ENCODE data around the gene NAV3. TPM values are rescaled to one million over a fixed set of nuclear protein-coding genes. Genes with fewer than 3 reads are reported as not detected.

Gene NAV3
- total RNA-seq, 1 donor from 2014 or later: 17.0 TPM

GRCh38 chr12:77954206-77954555, 123.5 kb downstream of the NAV3 start:
- TF ChIP-seq CTCF (IDR thresholded peaks at IDR 0.05; ENCODE audit: insufficient read depth, low read length, poor library complexity, severe bottlenecking): no peak
- H3K27me3 ChIP-seq (ENCODE audit: control insufficient read depth, insufficient read depth, low read length): no peaks in the 10 kb centered on the region
- H3K4me3 ChIP-seq (ENCODE audit: low read depth, low read length): no peak overlapping the region
- H3K36me3 ChIP-seq (ENCODE audit: control insufficient read depth, insufficient read depth, low read length): no peaks in the 10 kb centered on the region
- no peak for DNase-seq (ENCODE audit: low read depth)

- H3K27me3 ChIP-seq (ENCODE audit: control insufficient read depth, insufficient read depth, low read length): no peaks in the 10 kb centered on the region
- H3K36me3 ChIP-seq (ENCODE audit: control insufficient read depth, insufficient read depth, low read length): no peaks in the 10 kb centered on the region
- DNase-seq (ENCODE audit: low read depth): no peak
- no peak overlapping the region for H3K4me3 ChIP-seq (ENCODE audit: low read depth, low read length)
- no peak for TF ChIP-seq CTCF (IDR thresholded peaks at IDR 0.05; ENCODE audit: insufficient read depth, low read length, poor library complexity, severe bottlenecking)
Observed at GRCh38 chr12:77957062-77957461, 126.4 kb downstream of the NAV3 start.

- DNase-seq (ENCODE audit: low read depth): no peak
- Histone ChIP-seq H3K4me3 (ENCODE audit: low read depth, low read length) (no peak overlapping the region), H3K27me3 (ENCODE audit: control insufficient read depth, insufficient read depth, low read length) (no peaks in the 10 kb centered on the region), H3K36me3 (ENCODE audit: control insufficient read depth, insufficient read depth, low read length) (no peaks in the 10 kb centered on the region)
- TF ChIP-seq CTCF (IDR thresholded peaks at IDR 0.05; ENCODE audit: insufficient read depth, low read length, poor library complexity, severe bottlenecking): no peak
Observed at GRCh38 chr12:77963576-77964178, 133.0 kb downstream of the NAV3 start.

- H3K27me3 ChIP-seq (ENCODE audit: control insufficient read depth, insufficient read depth, low read length): no peaks in the 10 kb centered on the region
- DNase-seq (ENCODE audit: low read depth): no peak
- no peaks in the 10 kb centered on the region for H3K36me3 ChIP-seq (ENCODE audit: control insufficient read depth, insufficient read depth, low read length)
- H3K4me3 ChIP-seq (ENCODE audit: low read depth, low read length): no peak overlapping the region
- no peak for TF ChIP-seq CTCF (IDR thresholded peaks at IDR 0.05; ENCODE audit: insufficient read depth, low read length, poor library complexity, severe bottlenecking)
Observed at GRCh38 chr12:77965790-77966189, 135.1 kb downstream of the NAV3 start.

GRCh38 chr12:77968021-77968420, 137.3 kb downstream of the NAV3 start:
- H3K27me3 ChIP-seq (ENCODE audit: control insufficient read depth, insufficient read depth, low read length): no peaks in the 10 kb centered on the region
- no peaks in the 10 kb centered on the region for H3K36me3 ChIP-seq (ENCODE audit: control insufficient read depth, insufficient read depth, low read length)
- no peak for DNase-seq (ENCODE audit: low read depth)
- H3K4me3 ChIP-seq (ENCODE audit: low read depth, low read length): no peak overlapping the region
- TF ChIP-seq CTCF (IDR thresholded peaks at IDR 0.05; ENCODE audit: insufficient read depth, low read length, poor library complexity, severe bottlenecking): no peak

- Histone ChIP-seq H3K36me3 (ENCODE audit: control insufficient read depth, insufficient read depth, low read length) (no peaks in the 10 kb centered on the region), H3K27me3 (ENCODE audit: control insufficient read depth, insufficient read depth, low read length) (no peaks in the 10 kb centered on the region), H3K4me3 (ENCODE audit: low read depth, low read length) (no peak overlapping the region)
- no peak for DNase-seq (ENCODE audit: low read depth)
- TF ChIP-seq CTCF (IDR thresholded peaks at IDR 0.05; ENCODE audit: insufficient read depth, low read length, poor library complexity, severe bottlenecking): no peak
Observed at GRCh38 chr12:77968571-77968970, 137.9 kb downstream of the NAV3 start.

Data from kidney epithelial cell (primary cell).